GM10248 (cell line): ENCODE measurements around the gene GCH1.
"Not testable (repeated sequence)": the region's sequence is repeated elsewhere in the genome, so short reads cannot be mapped to it uniquely, and the experiment has no call there.

Source experiments
- CTCF ChIA-PET: fragments of 300-600 bp; sonication (Branson Sonifier 250); formaldehyde crosslinking; extraction: SDS; loops from one replicate; lab custom pipeline; 2021; ENCODE audit warnings: antibody characterized with exemption; lab: Yijun Ruan, JAX
- POLR2A ChIA-PET: fragments of 350-650 bp; sonication (Branson Sonifier 250); formaldehyde crosslinking; extraction: SDS; loops from one replicate; lab custom pipeline; 2020; ENCODE audit warnings: antibody characterized with exemption; lab: Yijun Ruan, JAX
- DNase-seq: peaks from one replicate; pipeline ENCODE4 v3.0.0; 2012; ENCODE audit errors: extremely low spot score
- CTCF ChIP-seq: IDR thresholded peaks from 2 replicates; pipeline ENCODE4 v1.5.1; 2012; ENCODE audit warnings: mild to moderate bottlenecking, low read depth; ENCODE audit errors: extremely low read depth, missing control alignments, control extremely low read depth

Gene GCH1

DNA sequence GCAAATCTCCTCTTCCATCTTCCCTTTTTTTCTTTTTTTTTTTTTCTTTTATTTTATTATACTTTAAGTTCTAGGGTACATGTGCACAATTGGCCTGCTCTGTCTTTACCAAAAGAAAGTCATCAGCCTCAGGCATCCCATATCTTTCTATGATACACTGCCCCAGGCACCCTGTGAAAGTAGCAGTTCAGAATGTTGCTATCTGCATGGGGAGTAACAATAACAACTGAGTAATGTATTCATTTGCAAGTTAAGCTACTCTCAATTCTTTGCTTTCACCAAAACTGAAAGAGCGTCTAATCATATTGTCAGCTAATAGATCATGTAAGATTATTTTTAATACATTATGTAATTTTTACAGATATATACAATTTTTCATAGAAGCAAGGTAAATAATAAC lies 13.5 kb upstream of the GCH1 start:
- ChIA-PET POLR2A (no interaction called here), CTCF (interaction anchor here (1.6 to 3.1 kb wide), 3 partner anchors 8 to 110 kb away, joined by 3 to 11 read pairs (median 4); partner anchors contain the start of gene GCH1)
- no peak for DNase-seq
- no peak for TF ChIP-seq CTCF

DNA sequence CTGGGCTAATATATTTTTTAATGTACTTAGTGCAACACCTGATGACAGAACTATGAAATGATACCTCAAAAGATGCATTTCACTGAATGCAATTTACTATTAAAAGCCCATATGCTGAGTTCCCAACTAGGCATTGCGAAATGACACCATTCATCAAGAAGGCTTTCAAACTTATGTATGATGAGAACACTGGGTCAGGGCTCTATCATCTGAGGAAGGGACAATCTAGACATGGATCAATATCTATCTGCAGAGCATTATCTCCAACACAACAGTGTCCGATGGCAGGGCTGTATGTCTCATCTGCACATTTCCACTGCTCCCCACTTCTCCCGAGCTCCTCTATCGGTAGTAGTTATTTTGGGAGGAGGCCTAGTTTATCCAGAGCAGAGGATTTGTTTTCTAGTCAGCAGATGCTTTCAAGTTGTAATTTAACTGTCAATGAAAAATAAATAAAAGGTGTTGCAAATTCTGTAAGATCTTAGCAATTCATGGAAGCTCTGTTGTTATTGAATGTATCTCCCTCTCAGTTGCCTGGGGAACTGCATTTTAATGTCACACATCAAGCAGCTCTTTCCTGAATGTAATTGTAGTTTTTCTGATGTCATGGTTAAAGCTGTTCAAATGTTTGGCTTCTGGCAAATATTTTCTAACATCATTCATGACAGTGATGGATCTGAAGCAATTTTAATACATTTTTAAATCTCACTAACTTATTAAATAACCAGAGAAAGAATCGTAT lies 7.4 kb upstream of the GCH1 start:
- TF ChIP-seq CTCF, result no peak
- DNase-seq, result no peak
- ChIA-PET CTCF (interaction anchor here (1.0 to 1.6 kb wide), 2 partner anchors 17 to 20 kb away, joined by 3 to 4 read pairs; no protein-coding TSS in a partner anchor), POLR2A (no interaction called here)

DNA sequence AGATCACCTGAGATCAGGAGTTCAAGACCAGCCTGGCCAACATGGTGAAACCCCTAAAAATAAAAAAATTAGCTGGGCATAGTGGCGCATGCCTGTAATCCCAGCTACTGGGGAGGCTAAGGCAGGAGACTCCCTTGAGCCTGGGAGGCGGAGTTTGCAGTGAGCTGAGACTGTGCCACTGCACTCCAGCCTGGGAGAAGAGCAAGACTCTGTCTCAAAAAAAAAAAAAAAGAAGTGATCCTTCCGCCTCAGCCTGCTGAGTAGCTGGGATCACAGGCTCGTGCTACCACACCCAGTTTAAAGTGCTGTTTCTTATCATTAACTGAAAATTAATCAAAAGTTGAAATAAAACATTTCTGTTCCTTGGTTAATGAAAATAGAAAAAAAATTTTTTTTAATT lies 6.3 kb upstream of the GCH1 start:
- POLR2A ChIA-PET, result not testable (repeated sequence)
- CTCF ChIA-PET, result interaction anchor here (1.6 kb wide), 1 partner anchor 18 kb away, joined by 4 read pairs; no protein-coding TSS in a partner anchor

GRCh38 chr14:54908190-54908589 lies 5.6 kb upstream of the GCH1 start:
- no peak for DNase-seq
- TF ChIP-seq CTCF, result no peak
- ChIA-PET POLR2A (no interaction called here), CTCF (interaction anchor here (0.9 to 1.4 kb wide), 2 partner anchors 8 to 104 kb away, joined by 3 to 4 read pairs; no protein-coding TSS in a partner anchor)

More for the DNA sequence above, 6.3 kb upstream of the GCH1 start:
- not testable (repeated sequence) for DNase-seq

DNA sequence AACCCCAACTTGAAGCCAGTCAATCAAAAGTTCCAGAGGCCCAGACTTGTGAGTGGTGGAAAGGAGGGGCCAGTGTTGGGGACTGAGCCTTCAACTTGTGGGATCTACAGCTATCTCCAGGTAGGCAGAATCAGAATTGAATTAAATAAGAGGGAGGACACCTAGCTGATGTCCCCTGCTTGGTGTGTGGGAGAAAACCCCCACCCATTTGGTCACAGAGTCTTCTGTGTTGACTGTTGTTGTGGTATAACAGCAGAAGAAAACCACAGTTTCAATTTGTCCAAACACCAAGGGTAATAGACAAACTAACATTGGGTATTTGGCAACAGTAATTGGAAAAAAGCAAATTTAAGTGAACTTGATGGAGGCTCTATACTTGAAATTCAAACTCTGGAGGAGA lies 3.4 kb upstream of the GCH1 start:
- CTCF ChIA-PET, result interaction anchor here (0.6 kb wide), 1 partner anchor 9 kb away, joined by 4 read pairs; no protein-coding TSS in a partner anchor
- no peak for DNase-seq
- TF ChIP-seq CTCF, result no peak

DNA sequence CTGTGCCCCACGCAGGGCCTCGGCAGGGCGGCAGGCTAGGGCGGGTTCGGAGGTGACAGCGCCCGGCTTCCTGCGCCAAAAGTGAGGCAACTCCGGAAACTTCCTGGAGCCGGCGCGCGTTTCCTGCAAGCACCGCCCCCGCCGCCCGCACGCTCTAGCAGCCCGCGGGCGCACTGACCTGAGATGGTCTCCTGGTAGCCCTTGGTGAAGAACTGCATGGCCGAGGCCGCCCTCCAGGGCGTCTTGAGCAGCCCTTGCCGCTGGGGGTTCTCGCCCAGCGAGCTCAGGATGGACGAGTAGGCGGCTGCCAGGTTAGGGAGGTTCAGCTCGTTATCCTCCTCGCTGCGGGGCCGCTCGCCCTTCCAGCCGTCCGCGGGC lies 494 bp downstream of the GCH1 start:
- CTCF ChIA-PET, result interaction anchor here (0.9 to 2.7 kb wide), 10 partner anchors 8 to 56 kb away, joined by 3 to 11 read pairs (median 4); no protein-coding TSS in a partner anchor
- no peak for TF ChIP-seq CTCF
- POLR2A ChIA-PET, result interaction anchor here (1.0 to 1.4 kb wide), 4 partner anchors 9 to 125 kb away, joined by 3 to 7 read pairs (median 3); partner anchors contain the start of genes SOCS4 and WDHD1
- DNase-seq, result peak; percentile 68

More for the DNA sequence above, 3.4 kb upstream of the GCH1 start:
- POLR2A ChIA-PET, result interaction anchor here (0.6 to 0.7 kb wide), 2 partner anchors 20 to 74 kb away, joined by 3 to 5 read pairs; no protein-coding TSS in a partner anchor
